HepG2 (cell line): ENCODE data around the gene MAN1A1. TPM values are rescaled to one million over a fixed set of nuclear protein-coding genes. Genes with fewer than 3 reads are reported as not detected.

ENCODE experiments used
- ATF7 ChIP-seq, 2 experiments: fragments of 450-650 bp in 1 of 2; sonication (generic) in 1 of 2; formaldehyde crosslinking in 1 of 2; IDR thresholded peaks; 2 replicates each; pipeline versions ENCODE4 v1.4.0 to v1.6.1; 2016 to 2020; ENCODE audit warnings: antibody characterized with exemption in 1 of 2, mild to moderate bottlenecking in 1 of 2, missing genetic modification reagents in 1 of 2
- CCAR2 ChIP-seq: fragments of 200-400 bp; formaldehyde crosslinking; optimal IDR thresholded peaks from 2 replicates; pipeline ENCODE3; 2018; ENCODE audit warnings: low read depth, mild to moderate bottlenecking, low read length, moderate library complexity
- GFI1 ChIP-seq: sonication (generic); formaldehyde crosslinking; IDR thresholded peaks from 2 replicates; pipeline ENCODE4 v1.5.0; 2020; ENCODE audit warnings: missing genetic modification reagents, mild to moderate bottlenecking, borderline replicate concordance
- MAFF ChIP-seq: IDR thresholded peaks from 2 replicates; pipeline ENCODE4 v1.6.1; 2011; ENCODE audit warnings: low read depth, low read length, improper control_type of control experiment
- MIER2 ChIP-seq: IDR thresholded peaks from 2 replicates; pipeline ENCODE4 v1.6.1; 2016; ENCODE audit warnings: missing biosample characterization, missing genetic modification reagents
- MIER3 ChIP-seq: IDR thresholded peaks from 2 replicates; pipeline ENCODE4 v1.6.1; 2016; ENCODE audit warnings: missing compliant biosample characterization, borderline replicate concordance
- PHB2 ChIP-seq: fragments of 450-650 bp; IDR thresholded peaks from 2 replicates; pipeline ENCODE4 v1.6.1; 2018; ENCODE audit not compliant: partially characterized antibody
- SALL2 ChIP-seq: sonication (generic); formaldehyde crosslinking; IDR thresholded peaks from 2 replicates; pipeline ENCODE4 v1.8.1; 2023; ENCODE audit warnings: mild to moderate bottlenecking, missing genetic modification reagents, inconsistent platforms
- SOX13 ChIP-seq, 3 experiments: fragments of 450-650 bp in 1 of 3; sonication (generic) in 1 of 3; formaldehyde crosslinking in 1 of 3; IDR thresholded peaks in 2 of 3; conservative IDR thresholded peaks in 1 of 3; 2 replicates each; pipeline versions ENCODE4 v1.5.0 to v1.6.1; 2016 to 2020; ENCODE audit warnings: antibody characterized with exemption in 1 of 3, mild to moderate bottlenecking in 1 of 3, missing compliant biosample characterization in 1 of 3, missing genetic modification reagents in 1 of 3, moderate library complexity in 1 of 3
- TOE1 ChIP-seq: sonication (generic); formaldehyde crosslinking; IDR thresholded peaks from 2 replicates; pipeline ENCODE4 v1.4.0; 2020; ENCODE audit warnings: mild to moderate bottlenecking, missing genetic modification reagents
- U2AF1 ChIP-seq: fragments of 200-400 bp; formaldehyde crosslinking; optimal IDR thresholded peaks from 2 replicates; pipeline ENCODE3; 2017; ENCODE audit warnings: mild to moderate bottlenecking, low read depth, low read length
- ZKSCAN8 ChIP-seq: IDR thresholded peaks from 2 replicates; pipeline ENCODE4 v1.6.1; 2016; ENCODE audit warnings: borderline replicate concordance, missing genetic modification reagents, missing compliant biosample characterization
- ZNF263 ChIP-seq: sonication (generic); formaldehyde crosslinking; IDR thresholded peaks from 2 replicates; pipeline ENCODE4 v1.4.0; 2020; ENCODE audit warnings: missing genetic modification reagents
- ZNF317 ChIP-seq: sonication (generic); formaldehyde crosslinking; IDR thresholded peaks from 2 replicates; pipeline ENCODE4 v1.5.0; 2020; ENCODE audit warnings: mild to moderate bottlenecking, missing genetic modification reagents
- ZNF335 ChIP-seq: sonication (generic); formaldehyde crosslinking; IDR thresholded peaks from 2 replicates; pipeline ENCODE4 v1.4.0; 2020; ENCODE audit warnings: missing genetic modification reagents
- ZNF619 ChIP-seq: sonication (generic); formaldehyde crosslinking; IDR thresholded peaks from 2 replicates; pipeline ENCODE4 v1.4.0; 2020; ENCODE audit warnings: mild to moderate bottlenecking, missing genetic modification reagents
- polyA plus RNA-seq, 8 experiments: library from polyadenylated mRNA; depleted of rRNA in 3 of 8; stranded (reverse) in 7 of 8; unstranded in 1 of 8; fragments of >200 nt; fragmentation: Illumina TruSeq in 4 of 8; extraction: Trizol in 4 of 8; gene quantifications; 2 replicates each; pipeline versions ENCODE4 v1.2.1 to v1.2.3, GENCODE V29; 2011 to 2016; ENCODE audit warnings: low read depth in 4 of 8, missing spikeins in 1 of 8, mixed read lengths in 1 of 8; ENCODE audit not compliant: insufficient read depth in 1 of 8
- total RNA-seq, 5 experiments: library from RNA; depleted of rRNA; stranded (reverse); fragments of >200 nt; fragmentation: Illumina TruSeq; extraction: Trizol; gene quantifications; 2 replicates each; pipeline ENCODE4 v1.2.3, GENCODE V29; 2016; ENCODE audit warnings: low read depth in 1 of 5
- TF ChIP-seq, protein P1 (sequence below): sonication (generic); formaldehyde crosslinking; IDR thresholded peaks from 2 replicates; pipeline ENCODE4 v1.5.0; 2020; ENCODE audit warnings: missing genetic modification reagents, mild to moderate bottlenecking, borderline replicate concordance
- TF ChIP-seq, protein P2 (sequence below), 2 experiments: sonication (generic) in 1 of 2; formaldehyde crosslinking in 1 of 2; IDR thresholded peaks; 2 replicates each; pipeline versions ENCODE4 v1.5.1 to v1.6.1; 2011 to 2020; ENCODE audit warnings: borderline replicate concordance in 1 of 2, low read depth in 1 of 2, low read length in 1 of 2, mild to moderate bottlenecking in 1 of 2, missing genetic modification reagents in 1 of 2, moderate library complexity in 1 of 2
- TF ChIP-seq, protein P3 (sequence below): sonication (generic); formaldehyde crosslinking; IDR thresholded peaks from 2 replicates; pipeline ENCODE4 v1.4.0; 2020; ENCODE audit warnings: missing genetic modification reagents
- TF ChIP-seq, protein P4 (sequence below): sonication (generic); formaldehyde crosslinking; IDR thresholded peaks from 2 replicates; pipeline ENCODE4 v1.5.1; 2020; ENCODE audit warnings: missing genetic modification reagents, mild to moderate bottlenecking, borderline replicate concordance
- TF ChIP-seq, protein P5 (sequence below): sonication (generic); formaldehyde crosslinking; IDR thresholded peaks from 2 replicates; pipeline ENCODE4 v1.9.0; 2022; ENCODE audit warnings: missing genetic modification reagents, mild to moderate bottlenecking, borderline replicate concordance

The MAN1A1 gene
- total and polyA plus RNA-seq, 2 of the 13 experiments (the other 11 are each of a cell fraction or from before 2014, with no cell fraction given), result 156 to 236 TPM

DNA sequence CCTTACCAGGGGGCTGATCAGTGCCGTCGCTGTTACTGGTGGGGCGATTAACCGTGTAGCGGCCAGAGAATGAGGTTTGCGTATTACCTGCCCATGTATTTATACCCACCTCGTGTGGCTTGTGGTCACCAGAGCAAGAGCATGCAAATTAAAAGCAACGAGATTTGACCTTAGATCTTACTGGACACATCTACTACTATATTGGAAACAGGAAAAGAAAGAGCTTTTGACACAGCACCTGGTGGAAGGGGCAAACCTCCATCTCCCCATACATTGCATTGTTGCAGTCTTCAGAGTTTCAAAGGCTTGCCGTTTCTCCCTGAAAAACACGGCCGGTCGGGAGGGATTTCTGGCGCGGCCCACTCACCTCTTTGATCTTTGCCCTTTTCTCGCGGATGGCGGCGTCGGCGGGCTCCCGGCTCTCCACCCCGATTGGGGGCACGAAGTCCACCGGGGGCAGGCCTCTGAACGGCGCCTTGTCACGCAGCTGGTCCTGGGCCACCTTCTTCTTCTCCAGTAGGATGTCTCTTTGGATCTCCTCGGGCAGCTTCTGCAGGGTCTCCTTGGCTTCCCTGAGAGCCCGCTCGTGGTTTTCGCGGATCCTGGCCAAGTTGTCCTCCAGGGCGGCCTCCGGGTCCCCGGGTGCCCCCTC lies 1.3 kb downstream of the MAN1A1 start (continued):
- TF ChIP-seq, protein P1, sequence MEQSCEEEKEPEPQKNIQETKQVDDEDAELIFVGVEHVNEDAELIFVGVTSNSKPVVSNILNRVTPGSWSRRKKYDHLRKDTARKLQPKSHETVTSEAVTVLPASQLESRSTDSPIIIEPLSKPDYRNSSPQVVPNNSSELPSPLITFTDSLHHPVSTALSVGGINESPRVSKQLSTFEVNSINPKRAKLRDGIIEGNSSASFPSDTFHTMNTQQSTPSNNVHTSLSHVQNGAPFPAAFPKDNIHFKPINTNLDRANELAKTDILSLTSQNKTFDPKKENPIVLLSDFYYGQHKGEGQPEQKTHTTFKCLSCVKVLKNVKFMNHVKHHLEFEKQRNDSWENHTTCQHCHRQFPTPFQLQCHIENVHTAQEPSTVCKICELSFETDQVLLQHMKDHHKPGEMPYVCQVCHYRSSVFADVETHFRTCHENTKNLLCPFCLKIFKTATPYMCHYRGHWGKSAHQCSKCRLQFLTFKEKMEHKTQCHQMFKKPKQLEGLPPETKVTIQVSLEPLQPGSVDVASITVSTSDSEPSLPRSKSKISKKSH (CRISPR knock-in tag), result no peak
- TF ChIP-seq MIER3, result no peak; the same call in 1 of the 2 replicates
- TF ChIP-seq, protein P2, sequence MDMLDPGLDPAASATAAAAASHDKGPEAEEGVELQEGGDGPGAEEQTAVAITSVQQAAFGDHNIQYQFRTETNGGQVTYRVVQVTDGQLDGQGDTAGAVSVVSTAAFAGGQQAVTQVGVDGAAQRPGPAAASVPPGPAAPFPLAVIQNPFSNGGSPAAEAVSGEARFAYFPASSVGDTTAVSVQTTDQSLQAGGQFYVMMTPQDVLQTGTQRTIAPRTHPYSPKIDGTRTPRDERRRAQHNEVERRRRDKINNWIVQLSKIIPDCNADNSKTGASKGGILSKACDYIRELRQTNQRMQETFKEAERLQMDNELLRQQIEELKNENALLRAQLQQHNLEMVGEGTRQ (IDR thresholded peaks at IDR 0.05; ENCODE audit: low read depth, low read length), result no peak
- TF ChIP-seq, protein P2 (CRISPR knock-in tag; IDR thresholded peaks at IDR 0.05; ENCODE audit: borderline replicate concordance), result no peak
- no peak for TF ChIP-seq ZKSCAN8
- no peak; the same call in 1 of the 2 replicates for TF ChIP-seq ZNF263 (CRISPR knock-in tag)
- TF ChIP-seq TOE1, result no peak
- no peak for TF ChIP-seq MIER2
- peak; percentile 36; the same call in 1 of the 2 replicates for TF ChIP-seq GFI1 (CRISPR knock-in tag)
- TF ChIP-seq, protein P3, sequence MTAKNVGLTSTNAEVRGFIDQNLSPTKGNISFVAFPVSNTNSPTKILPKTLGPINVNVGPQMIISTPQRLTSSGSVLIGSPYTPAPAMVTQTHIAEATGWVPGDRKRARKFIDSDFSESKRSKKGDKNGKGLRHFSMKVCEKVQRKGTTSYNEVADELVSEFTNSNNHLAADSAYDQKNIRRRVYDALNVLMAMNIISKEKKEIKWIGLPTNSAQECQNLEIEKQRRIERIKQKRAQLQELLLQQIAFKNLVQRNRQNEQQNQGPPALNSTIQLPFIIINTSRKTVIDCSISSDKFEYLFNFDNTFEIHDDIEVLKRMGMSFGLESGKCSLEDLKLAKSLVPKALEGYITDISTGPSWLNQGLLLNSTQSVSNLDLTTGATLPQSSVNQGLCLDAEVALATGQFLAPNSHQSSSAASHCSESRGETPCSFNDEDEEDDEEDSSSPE (CRISPR knock-in tag), result peak; percentile 77
- no peak for TF ChIP-seq SALL2
- no peak for TF ChIP-seq ZNF335
- no peak for TF ChIP-seq SOX13 (IDR thresholded peaks at IDR 0.05)
- TF ChIP-seq SOX13 (CRISPR knock-in tag; conservative IDR thresholded peaks at IDR 0.05 in 1 of 2, IDR thresholded peaks at IDR 0.05 in 1 of 2), result peak in 1 of 2 experiments; percentile 70; a peak in 2 of 4 replicates
- TF ChIP-seq, protein P4, sequence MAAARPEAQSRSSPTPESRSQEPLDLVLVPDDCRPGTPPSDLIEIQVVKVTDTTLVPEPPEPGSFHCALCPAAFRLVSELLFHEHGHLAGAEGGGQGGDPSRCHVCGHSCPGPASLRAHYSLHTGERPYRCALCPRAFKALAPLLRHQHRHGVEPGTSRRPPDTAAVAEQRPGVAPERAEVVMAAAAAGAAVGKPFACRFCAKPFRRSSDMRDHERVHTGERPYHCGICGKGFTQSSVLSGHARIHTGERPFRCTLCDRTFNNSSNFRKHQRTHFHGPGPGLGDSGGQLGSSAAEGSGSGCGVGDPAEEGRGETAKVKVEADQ (CRISPR knock-in tag), result no peak
- TF ChIP-seq CCAR2, result no peak
- TF ChIP-seq MAFF, result no peak
- no peak for TF ChIP-seq ATF7 (IDR thresholded peaks at IDR 0.05)
- TF ChIP-seq ATF7 (CRISPR knock-in tag; IDR thresholded peaks at IDR 0.05), result 0 out of 2 replicates have a peak, but pooled peaks have one; percentile 18
- TF ChIP-seq, protein P5, sequence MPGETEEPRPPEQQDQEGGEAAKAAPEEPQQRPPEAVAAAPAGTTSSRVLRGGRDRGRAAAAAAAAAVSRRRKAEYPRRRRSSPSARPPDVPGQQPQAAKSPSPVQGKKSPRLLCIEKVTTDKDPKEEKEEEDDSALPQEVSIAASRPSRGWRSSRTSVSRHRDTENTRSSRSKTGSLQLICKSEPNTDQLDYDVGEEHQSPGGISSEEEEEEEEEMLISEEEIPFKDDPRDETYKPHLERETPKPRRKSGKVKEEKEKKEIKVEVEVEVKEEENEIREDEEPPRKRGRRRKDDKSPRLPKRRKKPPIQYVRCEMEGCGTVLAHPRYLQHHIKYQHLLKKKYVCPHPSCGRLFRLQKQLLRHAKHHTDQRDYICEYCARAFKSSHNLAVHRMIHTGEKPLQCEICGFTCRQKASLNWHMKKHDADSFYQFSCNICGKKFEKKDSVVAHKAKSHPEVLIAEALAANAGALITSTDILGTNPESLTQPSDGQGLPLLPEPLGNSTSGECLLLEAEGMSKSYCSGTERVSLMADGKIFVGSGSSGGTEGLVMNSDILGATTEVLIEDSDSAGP, result 0 out of 2 replicates have a peak, but pooled peaks have one; percentile 10
- TF ChIP-seq ZNF619, result no peak
- TF ChIP-seq PHB2, result no peak
- no peak for TF ChIP-seq U2AF1
- TF ChIP-seq ZNF317 (CRISPR knock-in tag), result no peak
